Measurements from ENCODE around the gene RPL23. TPM values are rescaled to one million over a fixed set of nuclear protein-coding genes. Genes with fewer than 3 reads are reported as not detected.

The RPL23 gene
- total RNA-seq, 4 donors from 2014 or later, result 721 to 1,711 (median 1,283) TPM

- intact Hi-C loops (cut with DNase I), result no loop called here
- Histone ChIP-seq H3K9me3 (no peaks in the 10 kb centered on the region), H3K4me1 (peaks cover 88 to 99% (median 92%) of the 10 kb centered on the region in 4 donors), H3K36me3 (peaks cover 15 to 65% (median 57%) of the 10 kb centered on the region in 4 donors), H3K27ac (replicated peaks in 1 of 4) (peak overlapping the region; percentile 67 to 77 (median 72)), H3K27me3 (no peaks in the 10 kb centered on the region), H3K4me3 (no peak overlapping the region)
- WGBS, result 58% methylated on average over 9 of the region's 9 CpGs
- DNase-seq (ENCODE audit: extremely low spot score), result no peak
- TF ChIP-seq POLR2AphosphoS5 (IDR thresholded peaks at IDR 0.05) (no peak), EP300 (IDR thresholded peaks at IDR 0.05) (no peak), POLR2A (IDR thresholded peaks at IDR 0.05; ENCODE audit: low read depth) (no peak), CTCF (IDR thresholded peaks at IDR 0.05) (no peak)
These were observed 44.8 kb upstream of the RPL23 start for GRCh38 chr17:38898291-38898679.

- H3K27ac ChIP-seq (replicated peaks in 1 of 4), result peak overlapping the region; percentile 67 to 77 (median 72)
- no peak overlapping the region for H3K4me3 ChIP-seq
- peaks cover 11 to 65% (median 59%) of the 10 kb centered on the region in 4 donors for H3K36me3 ChIP-seq
- TF ChIP-seq EP300 (IDR thresholded peaks at IDR 0.05) (no peak), POLR2A (IDR thresholded peaks at IDR 0.05; ENCODE audit: low read depth) (no peak), POLR2AphosphoS5 (IDR thresholded peaks at IDR 0.05) (no peak), CTCF (IDR thresholded peaks at IDR 0.05) (no peak)
- intact Hi-C loops (cut with DNase I), result no loop called here
- no peak for DNase-seq (ENCODE audit: extremely low spot score)
- no peaks in the 10 kb centered on the region for H3K27me3 ChIP-seq
- no peaks in the 10 kb centered on the region for H3K9me3 ChIP-seq
- WGBS, result 73% methylated on average over 12 of the region's 12 CpGs
- peaks cover 89 to 99% (median 93%) of the 10 kb centered on the region in 4 donors for H3K4me1 ChIP-seq
These were observed 44.3 kb upstream of the RPL23 start for GRCh38 chr17:38897671-38898290.

GRCh38 chr17:38897176-38897575 is 43.7 kb upstream of the RPL23 start:
- Histone ChIP-seq H3K9me3 (no peaks in the 10 kb centered on the region), H3K27ac (replicated peaks in 1 of 4) (peak overlapping the region; percentile 67 to 77 (median 72)), H3K36me3 (peaks cover 14 to 65% (median 61%) of the 10 kb centered on the region in 4 donors), H3K4me3 (no peak overlapping the region), H3K27me3 (no peaks in the 10 kb centered on the region), H3K4me1 (peaks cover 90 to 99% (median 94%) of the 10 kb centered on the region in 4 donors)
- intact Hi-C loops (cut with DNase I), result no loop called here
- DNase-seq (ENCODE audit: extremely low spot score), result no peak
- WGBS, result 25% methylated on average over 4 of the region's 6 CpGs
- peak in 1 of 2 donors; percentile 70 for TF ChIP-seq POLR2AphosphoS5 (IDR thresholded peaks at IDR 0.05)
- TF ChIP-seq CTCF (IDR thresholded peaks at IDR 0.05), result no peak

GRCh38 chr17:38896346-38896954 is 42.9 kb upstream of the RPL23 start:
- H3K27me3 ChIP-seq, result no peaks in the 10 kb centered on the region
- H3K4me1 ChIP-seq, result peaks cover 83 to 96% (median 88%) of the 10 kb centered on the region in 4 donors
- intact Hi-C loops (cut with DNase I), result no loop called here
- peak in 1 of 2 donors; percentile 6 for TF ChIP-seq POLR2AphosphoS5 (IDR thresholded peaks at IDR 0.05)
- TF ChIP-seq CTCF (IDR thresholded peaks at IDR 0.05), result no peak
- TF ChIP-seq POLR2A (IDR thresholded peaks at IDR 0.05; ENCODE audit: low read depth), result no peak
- no peak for DNase-seq (ENCODE audit: extremely low spot score)
- WGBS, result 66% methylated on average over 9 of the region's 13 CpGs
- no peak overlapping the region for H3K4me3 ChIP-seq
- H3K27ac ChIP-seq (replicated peaks in 1 of 4), result peak overlapping the region; percentile 67 to 77 (median 72)
- H3K36me3 ChIP-seq, result peaks cover 21 to 67% (median 64%) of the 10 kb centered on the region in 4 donors
- H3K9me3 ChIP-seq, result no peaks in the 10 kb centered on the region
